CD4-positive, alpha-beta T cell (primary cell): Measurements from ENCODE around the gene ENTR1. TPM values are rescaled to one million over a fixed set of nuclear protein-coding genes. Genes with fewer than 3 reads are reported as not detected.

Experiments used
- ATAC-seq: fragments of 200-7000 bp; cut with Tn5 transposase; one replicate; pipeline ENCODE4 v1.10.0; 2022; ENCODE audit warnings: mild to moderate bottlenecking; ENCODE audit not compliant: poor library complexity
- CTCF ChIA-PET: fragments of 350-600 bp; sonication (Branson Sonifier 250); formaldehyde crosslinking; loops from one replicate; lab custom pipeline; 2021; ENCODE audit warnings: antibody characterized with exemption, inconsistent platforms; lab: Charles Lee
- POLR2A ChIA-PET: fragments of 350-600 bp; sonication (Branson Sonifier 250); formaldehyde crosslinking; loops from one replicate; lab custom pipeline; 2021; ENCODE audit warnings: antibody characterized with exemption, inconsistent platforms; lab: Charles Lee
- DNase-seq, 14 experiments: peaks; one replicate each; pipeline ENCODE4 v3.0.0-alpha.2; 2013 to 2020; ENCODE audit warnings: mixed read lengths in 2 of 14
- H3K27ac ChIP-seq, 2 donors: one replicate each; pipeline versions ENCODE4 v1.5.1 to v1.7.0; 2013; ENCODE audit warnings: low read length in 2 of 2, low read depth in 1 of 2, mild to moderate bottlenecking in 1 of 2
- H3K27me3 ChIP-seq, 2 experiments: 1 replicate in 1 of 2; 2 replicates in 1 of 2; pipeline versions ENCODE4 v1.6.1 to v1.7.0; 2013; ENCODE audit warnings: low read length in 2 of 2, control low read depth in 1 of 2, mild to moderate bottlenecking in 1 of 2, moderate library complexity in 1 of 2; ENCODE audit not compliant: insufficient read depth in 2 of 2, control insufficient read depth in 1 of 2
- H3K36me3 ChIP-seq: one replicate; pipeline ENCODE4 v1.6.1; 2013; ENCODE audit warnings: low read length, control low read depth; ENCODE audit not compliant: insufficient read depth
- H3K4me1 ChIP-seq: one replicate; pipeline ENCODE4 v1.6.1; 2013; ENCODE audit warnings: low read length, control low read depth; ENCODE audit not compliant: insufficient read depth
- H3K4me3 ChIP-seq: one replicate; pipeline ENCODE4 v1.5.1; 2013; ENCODE audit warnings: mild to moderate bottlenecking, low read length, moderate library complexity
- H3K9me3 ChIP-seq, 2 experiments: 1 replicate in 1 of 2; 2 replicates in 1 of 2; pipeline versions ENCODE4 v1.6.1 to v1.7.0; 2013; ENCODE audit warnings: low read length in 2 of 2, mild to moderate bottlenecking in 2 of 2, control low read depth in 1 of 2, moderate library complexity in 1 of 2; ENCODE audit not compliant: control insufficient read depth in 1 of 2, insufficient read depth in 1 of 2
- H3K27ac Mint-ChIP-seq: one replicate; pipeline ENCODE4 v1.8.0; 2020; ENCODE audit warnings: mixed read lengths
- H3K27me3 Mint-ChIP-seq: one replicate; pipeline ENCODE4 v1.8.0; 2021; ENCODE audit warnings: mixed read lengths
- H3K36me3 Mint-ChIP-seq: one replicate; pipeline ENCODE4 v1.8.0; 2021; ENCODE audit warnings: low read depth, mixed read lengths
- H3K4me1 Mint-ChIP-seq: one replicate; pipeline ENCODE4 v1.8.0; 2021; ENCODE audit warnings: low read depth, mixed read lengths
- H3K4me3 Mint-ChIP-seq: one replicate; pipeline ENCODE4 v1.8.0; 2020; ENCODE audit warnings: mild to moderate bottlenecking, mixed read lengths
- H3K9me3 Mint-ChIP-seq: one replicate; pipeline ENCODE4 v1.8.0; 2020; ENCODE audit warnings: mixed read lengths
- intact Hi-C, 2 experiments: fragments of 100-400 bp; cut with DNase I in 1 of 2; cut with micrococcal nuclease in 1 of 2; formaldehyde crosslinking; loops; one replicate each; pipeline versions ENCODE4 v1.15.1 to v1.9.0; 2023 to 2025; cut with DNase I, micrococcal nuclease
- total RNA-seq, 174 experiments: library from RNA in 2 of 174; stranded (reverse) in 2 of 174; gene quantifications; one replicate each; pipeline ENCODE4 v1.2.3 and lab custom pipeline; 2021 to 2026
- TF ChIP-seq, protein P1 (sequence below): fragments of 200-600 bp; IDR thresholded peaks from one replicate; pipeline ENCODE4 v1.8.0; 2022; ENCODE audit warnings: antibody characterized with exemption, mild to moderate bottlenecking

ENTR1 gene
- total RNA-seq, 2 experiments from 2014 or later, result 37.7 to 43.2 TPM

DNA sequence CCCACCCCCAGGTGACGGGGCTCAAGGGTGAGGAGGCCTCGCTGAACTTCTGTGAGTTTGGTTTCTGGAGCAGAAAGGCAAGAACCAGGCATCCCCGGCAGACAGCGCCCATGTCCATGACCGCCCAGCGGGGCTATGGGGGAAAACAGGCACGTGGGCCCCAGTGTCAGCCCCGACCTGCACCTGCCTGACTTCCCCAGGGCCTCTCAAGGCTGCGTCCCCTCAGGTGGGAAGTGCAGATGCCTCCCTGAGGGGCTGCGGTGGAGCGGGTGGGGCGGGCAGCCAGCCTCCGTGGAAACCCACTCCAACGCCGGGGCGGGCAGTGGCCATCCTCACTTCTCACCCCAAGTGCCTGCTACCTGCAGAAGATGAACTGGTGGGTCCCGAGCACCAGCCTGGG lies 30.0 kb downstream of the ENTR1 start:
- TF ChIP-seq, protein P1, sequence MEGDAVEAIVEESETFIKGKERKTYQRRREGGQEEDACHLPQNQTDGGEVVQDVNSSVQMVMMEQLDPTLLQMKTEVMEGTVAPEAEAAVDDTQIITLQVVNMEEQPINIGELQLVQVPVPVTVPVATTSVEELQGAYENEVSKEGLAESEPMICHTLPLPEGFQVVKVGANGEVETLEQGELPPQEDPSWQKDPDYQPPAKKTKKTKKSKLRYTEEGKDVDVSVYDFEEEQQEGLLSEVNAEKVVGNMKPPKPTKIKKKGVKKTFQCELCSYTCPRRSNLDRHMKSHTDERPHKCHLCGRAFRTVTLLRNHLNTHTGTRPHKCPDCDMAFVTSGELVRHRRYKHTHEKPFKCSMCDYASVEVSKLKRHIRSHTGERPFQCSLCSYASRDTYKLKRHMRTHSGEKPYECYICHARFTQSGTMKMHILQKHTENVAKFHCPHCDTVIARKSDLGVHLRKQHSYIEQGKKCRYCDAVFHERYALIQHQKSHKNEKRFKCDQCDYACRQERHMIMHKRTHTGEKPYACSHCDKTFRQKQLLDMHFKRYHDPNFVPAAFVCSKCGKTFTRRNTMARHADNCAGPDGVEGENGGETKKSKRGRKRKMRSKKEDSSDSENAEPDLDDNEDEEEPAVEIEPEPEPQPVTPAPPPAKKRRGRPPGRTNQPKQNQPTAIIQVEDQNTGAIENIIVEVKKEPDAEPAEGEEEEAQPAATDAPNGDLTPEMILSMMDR, result no peak

GRCh38 chr9:136379891-136380290 lies 30.5 kb downstream of the ENTR1 start:
- ATAC-seq (no peak), DNase-seq (no peak)
- H3K4me3 Mint-ChIP-seq, result no peak overlapping the region
- ChIA-PET POLR2A (no interaction called here), CTCF (no interaction called here)
- peaks cover 16% of the 10 kb centered on the region for H3K36me3 Mint-ChIP-seq
- H3K27me3 Mint-ChIP-seq, result no peaks in the 10 kb centered on the region
- H3K27ac Mint-ChIP-seq, result no peak overlapping the region
- H3K27ac ChIP-seq, result no peak overlapping the region
- H3K4me1 Mint-ChIP-seq, result peaks cover 5% of the 10 kb centered on the region
- H3K4me1 ChIP-seq, result peaks cover 9% of the 10 kb centered on the region
- TF ChIP-seq, protein P1, result no peak
- H3K36me3 ChIP-seq, result peaks cover 36% of the 10 kb centered on the region
- no peaks in the 10 kb centered on the region for H3K9me3 ChIP-seq
- H3K4me3 ChIP-seq, result no peak overlapping the region
- intact Hi-C loops, result no loop called here
- no peaks in the 10 kb centered on the region for H3K27me3 ChIP-seq
- H3K9me3 Mint-ChIP-seq, result no peaks in the 10 kb centered on the region

More for the DNA sequence above, 30.0 kb downstream of the ENTR1 start:
- Histone ChIP-seq H3K36me3 (peaks cover 36% of the 10 kb centered on the region), H3K27ac (no peak overlapping the region), H3K4me3 (no peak overlapping the region), H3K9me3 (no peaks in the 10 kb centered on the region), H3K27me3 (no peaks in the 10 kb centered on the region), H3K4me1 (peaks cover 14% of the 10 kb centered on the region)
- POLR2A ChIA-PET, result no interaction called here
- Mint-ChIP-seq H3K9me3 (no peaks in the 10 kb centered on the region), H3K4me1 (peaks cover 10% of the 10 kb centered on the region), H3K4me3 (no peak overlapping the region), H3K27me3 (no peaks in the 10 kb centered on the region), H3K27ac (no peak overlapping the region), H3K36me3 (peaks cover 20% of the 10 kb centered on the region)
- no peak for ATAC-seq
- DNase-seq, result no peak
- intact Hi-C loops, result no loop called here
- CTCF ChIA-PET, result no interaction called here

GRCh38 chr9:136379401-136379800 lies 31.0 kb downstream of the ENTR1 start:
- intact Hi-C loops, result no loop called here
- no peak overlapping the region for H3K27ac Mint-ChIP-seq
- H3K9me3 ChIP-seq, result no peaks in the 10 kb centered on the region
- ChIA-PET POLR2A (no interaction called here), CTCF (no interaction called here)
- TF ChIP-seq, protein P1, result no peak
- no peaks in the 10 kb centered on the region for H3K27me3 ChIP-seq
- no peak for DNase-seq
- no peaks in the 10 kb centered on the region for H3K9me3 Mint-ChIP-seq
- H3K4me3 ChIP-seq, result no peak overlapping the region
- ATAC-seq, result no peak
- peaks cover 11% of the 10 kb centered on the region for H3K36me3 Mint-ChIP-seq
- peaks cover 36% of the 10 kb centered on the region for H3K36me3 ChIP-seq
- no peak overlapping the region for H3K27ac ChIP-seq
- H3K27me3 Mint-ChIP-seq, result no peaks in the 10 kb centered on the region
- H3K4me1 ChIP-seq, result peaks cover 5% of the 10 kb centered on the region
- H3K4me3 Mint-ChIP-seq, result no peak overlapping the region
- H3K4me1 Mint-ChIP-seq, result no peaks in the 10 kb centered on the region
